Panc1 (cell line): ENCODE results near the gene PGA5.

ENCODE experiments used
- POLR2AphosphoS5 ChIP-seq: IDR thresholded peaks from 2 replicates; pipeline ENCODE4 v1.6.1; 2012; ENCODE audit warnings: mild to moderate bottlenecking, low read depth, low read length, moderate library complexity
- SIN3A ChIP-seq: IDR thresholded peaks from 2 replicates; pipeline ENCODE4 v1.6.1; 2012; ENCODE audit warnings: low read depth, mild to moderate bottlenecking, low read length, moderate library complexity, borderline replicate concordance; ENCODE audit not compliant: insufficient read depth
- TCF7L2 ChIP-seq: IDR thresholded peaks from 2 replicates; pipeline ENCODE4 v1.6.1; 2011; ENCODE audit warnings: mild to moderate bottlenecking, low read depth, low read length, inconsistent platforms
- TF ChIP-seq, protein P1 (sequence below): fragments of 450-650 bp; IDR thresholded peaks from 2 replicates; pipeline ENCODE4 v1.5.1; 2017; ENCODE audit warnings: mild to moderate bottlenecking
- TF ChIP-seq, protein P2 (sequence below), 2 experiments: IDR thresholded peaks; 2 replicates each; pipeline ENCODE4 v1.6.1; 2011 to 2012; ENCODE audit warnings: low read depth in 2 of 2, control low read depth in 1 of 2, low read length in 1 of 2, mild to moderate bottlenecking in 1 of 2, moderate library complexity in 1 of 2; ENCODE audit not compliant: insufficient read depth in 1 of 2

DNA sequence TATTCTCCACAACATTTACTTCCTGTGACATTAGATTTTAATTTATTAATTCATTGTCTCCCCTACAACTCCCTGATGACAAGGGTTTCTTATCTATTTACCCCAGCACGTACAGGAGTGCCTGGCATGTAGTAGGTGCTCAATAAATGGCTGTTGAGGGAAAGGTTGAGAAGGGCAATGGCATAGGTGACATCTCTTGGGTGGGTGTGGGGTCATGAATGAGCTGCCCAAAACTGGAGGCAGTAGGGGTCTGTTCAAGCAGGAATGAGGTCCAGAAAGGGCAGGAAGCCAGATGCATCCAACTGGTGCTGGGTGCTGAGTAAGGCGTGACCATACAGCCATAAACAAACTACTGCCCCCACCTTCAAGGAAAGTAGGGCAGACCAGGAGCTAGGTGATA lies 51.4 kb downstream of the PGA5 start:
- TF ChIP-seq, protein P1, sequence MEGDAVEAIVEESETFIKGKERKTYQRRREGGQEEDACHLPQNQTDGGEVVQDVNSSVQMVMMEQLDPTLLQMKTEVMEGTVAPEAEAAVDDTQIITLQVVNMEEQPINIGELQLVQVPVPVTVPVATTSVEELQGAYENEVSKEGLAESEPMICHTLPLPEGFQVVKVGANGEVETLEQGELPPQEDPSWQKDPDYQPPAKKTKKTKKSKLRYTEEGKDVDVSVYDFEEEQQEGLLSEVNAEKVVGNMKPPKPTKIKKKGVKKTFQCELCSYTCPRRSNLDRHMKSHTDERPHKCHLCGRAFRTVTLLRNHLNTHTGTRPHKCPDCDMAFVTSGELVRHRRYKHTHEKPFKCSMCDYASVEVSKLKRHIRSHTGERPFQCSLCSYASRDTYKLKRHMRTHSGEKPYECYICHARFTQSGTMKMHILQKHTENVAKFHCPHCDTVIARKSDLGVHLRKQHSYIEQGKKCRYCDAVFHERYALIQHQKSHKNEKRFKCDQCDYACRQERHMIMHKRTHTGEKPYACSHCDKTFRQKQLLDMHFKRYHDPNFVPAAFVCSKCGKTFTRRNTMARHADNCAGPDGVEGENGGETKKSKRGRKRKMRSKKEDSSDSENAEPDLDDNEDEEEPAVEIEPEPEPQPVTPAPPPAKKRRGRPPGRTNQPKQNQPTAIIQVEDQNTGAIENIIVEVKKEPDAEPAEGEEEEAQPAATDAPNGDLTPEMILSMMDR: no peak
- TF ChIP-seq POLR2AphosphoS5: no peak
- TF ChIP-seq SIN3A: no peak
- TF ChIP-seq, protein P2, sequence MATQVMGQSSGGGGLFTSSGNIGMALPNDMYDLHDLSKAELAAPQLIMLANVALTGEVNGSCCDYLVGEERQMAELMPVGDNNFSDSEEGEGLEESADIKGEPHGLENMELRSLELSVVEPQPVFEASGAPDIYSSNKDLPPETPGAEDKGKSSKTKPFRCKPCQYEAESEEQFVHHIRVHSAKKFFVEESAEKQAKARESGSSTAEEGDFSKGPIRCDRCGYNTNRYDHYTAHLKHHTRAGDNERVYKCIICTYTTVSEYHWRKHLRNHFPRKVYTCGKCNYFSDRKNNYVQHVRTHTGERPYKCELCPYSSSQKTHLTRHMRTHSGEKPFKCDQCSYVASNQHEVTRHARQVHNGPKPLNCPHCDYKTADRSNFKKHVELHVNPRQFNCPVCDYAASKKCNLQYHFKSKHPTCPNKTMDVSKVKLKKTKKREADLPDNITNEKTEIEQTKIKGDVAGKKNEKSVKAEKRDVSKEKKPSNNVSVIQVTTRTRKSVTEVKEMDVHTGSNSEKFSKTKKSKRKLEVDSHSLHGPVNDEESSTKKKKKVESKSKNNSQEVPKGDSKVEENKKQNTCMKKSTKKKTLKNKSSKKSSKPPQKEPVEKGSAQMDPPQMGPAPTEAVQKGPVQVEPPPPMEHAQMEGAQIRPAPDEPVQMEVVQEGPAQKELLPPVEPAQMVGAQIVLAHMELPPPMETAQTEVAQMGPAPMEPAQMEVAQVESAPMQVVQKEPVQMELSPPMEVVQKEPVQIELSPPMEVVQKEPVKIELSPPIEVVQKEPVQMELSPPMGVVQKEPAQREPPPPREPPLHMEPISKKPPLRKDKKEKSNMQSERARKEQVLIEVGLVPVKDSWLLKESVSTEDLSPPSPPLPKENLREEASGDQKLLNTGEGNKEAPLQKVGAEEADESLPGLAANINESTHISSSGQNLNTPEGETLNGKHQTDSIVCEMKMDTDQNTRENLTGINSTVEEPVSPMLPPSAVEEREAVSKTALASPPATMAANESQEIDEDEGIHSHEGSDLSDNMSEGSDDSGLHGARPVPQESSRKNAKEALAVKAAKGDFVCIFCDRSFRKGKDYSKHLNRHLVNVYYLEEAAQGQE (IDR thresholded peaks at IDR 0.05; ENCODE audit: insufficient read depth in 1 of 2, low read depth in 2 of 2, low read length in 1 of 2): no peak
- no peak for TF ChIP-seq TCF7L2
